Mesothelial cell of epicardium (in vitro differentiated cells): ENCODE measurements around the gene TGFBR3. TPM values are rescaled to one million over a fixed set of nuclear protein-coding genes. Genes with fewer than 3 reads are reported as not detected.

Experiments
- DNase-seq, 2 experiments: peaks; one replicate each; pipeline ENCODE4 v3.0.0; 2021; ENCODE audit warnings: low spot score in 2 of 2; ENCODE audit not compliant: unreplicated experiment in 2 of 2
- H3K27ac Mint-ChIP-seq: 2 replicates; pipeline ENCODE4 v1.8.0; 2021; ENCODE audit warnings: mixed read lengths
- H3K27me3 Mint-ChIP-seq: 2 replicates; pipeline ENCODE4 v1.8.0; 2021; ENCODE audit warnings: low read depth, mixed read lengths
- H3K36me3 Mint-ChIP-seq: 2 replicates; pipeline ENCODE4 v1.8.0; 2021; ENCODE audit warnings: mixed read lengths
- H3K4me1 Mint-ChIP-seq: 2 replicates; pipeline ENCODE4 v1.8.0; 2021; ENCODE audit warnings: mixed read lengths
- H3K4me3 Mint-ChIP-seq: 2 replicates; pipeline ENCODE4 v1.8.0; 2021; ENCODE audit warnings: mild to moderate bottlenecking, moderate library complexity, mixed read lengths
- H3K9me3 Mint-ChIP-seq: 2 replicates; pipeline ENCODE4 v1.8.0; 2021; ENCODE audit warnings: mixed read lengths
- total RNA-seq: library from RNA; stranded (reverse); gene quantifications from 3 replicates; pipeline ENCODE4 v1.2.1, GENCODE V29; 2021
- TF ChIP-seq, protein P1 (sequence below): fragments of 200-600 bp; sonication (generic); IDR thresholded peaks from one replicate; pipeline ENCODE4 v1.5.0; 2021; ENCODE audit warnings: antibody characterized with exemption; ENCODE audit not compliant: unreplicated experiment

The TGFBR3 gene
- total RNA-seq, 1 donor from 2014 or later, result 20.7 TPM

DNA sequence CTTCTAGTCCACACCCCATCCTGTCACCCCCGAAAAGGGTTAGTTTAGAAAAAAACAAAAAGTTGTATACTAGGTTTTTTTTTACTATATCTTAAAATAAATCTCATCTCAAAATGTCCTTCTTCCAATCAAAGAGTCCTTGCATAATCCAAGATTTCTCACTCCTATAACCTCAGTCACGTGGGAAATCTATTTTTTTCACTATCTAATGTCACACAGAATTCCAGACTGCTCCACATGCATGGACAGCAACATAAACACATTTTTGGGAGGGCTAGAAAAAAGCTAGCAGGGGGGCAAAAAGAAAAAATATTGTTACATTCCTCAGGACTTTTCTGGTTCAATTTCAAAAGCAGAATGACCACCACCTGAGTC lies 39.3 kb downstream of the TGFBR3 start:
- Mint-ChIP-seq H3K27me3 (no peaks in the 10 kb centered on the region), H3K9me3 (peaks cover 11% of the 10 kb centered on the region), H3K4me1 (peaks cover 21% of the 10 kb centered on the region), H3K4me3 (no peak overlapping the region), H3K27ac (no peak overlapping the region), H3K36me3 (peaks cover 9% of the 10 kb centered on the region)
- TF ChIP-seq, protein P1, sequence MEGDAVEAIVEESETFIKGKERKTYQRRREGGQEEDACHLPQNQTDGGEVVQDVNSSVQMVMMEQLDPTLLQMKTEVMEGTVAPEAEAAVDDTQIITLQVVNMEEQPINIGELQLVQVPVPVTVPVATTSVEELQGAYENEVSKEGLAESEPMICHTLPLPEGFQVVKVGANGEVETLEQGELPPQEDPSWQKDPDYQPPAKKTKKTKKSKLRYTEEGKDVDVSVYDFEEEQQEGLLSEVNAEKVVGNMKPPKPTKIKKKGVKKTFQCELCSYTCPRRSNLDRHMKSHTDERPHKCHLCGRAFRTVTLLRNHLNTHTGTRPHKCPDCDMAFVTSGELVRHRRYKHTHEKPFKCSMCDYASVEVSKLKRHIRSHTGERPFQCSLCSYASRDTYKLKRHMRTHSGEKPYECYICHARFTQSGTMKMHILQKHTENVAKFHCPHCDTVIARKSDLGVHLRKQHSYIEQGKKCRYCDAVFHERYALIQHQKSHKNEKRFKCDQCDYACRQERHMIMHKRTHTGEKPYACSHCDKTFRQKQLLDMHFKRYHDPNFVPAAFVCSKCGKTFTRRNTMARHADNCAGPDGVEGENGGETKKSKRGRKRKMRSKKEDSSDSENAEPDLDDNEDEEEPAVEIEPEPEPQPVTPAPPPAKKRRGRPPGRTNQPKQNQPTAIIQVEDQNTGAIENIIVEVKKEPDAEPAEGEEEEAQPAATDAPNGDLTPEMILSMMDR, result no peak
- DNase-seq, result no peak

- DNase-seq, result peak in 1 of 2 experiments; percentile 44
- Mint-ChIP-seq H3K27me3 (no peaks in the 10 kb centered on the region), H3K4me1 (peaks cover 18% of the 10 kb centered on the region), H3K9me3 (peaks cover 11% of the 10 kb centered on the region), H3K36me3 (peaks cover 9% of the 10 kb centered on the region), H3K4me3 (no peak overlapping the region), H3K27ac (peak overlapping the region; percentile 36)
- TF ChIP-seq, protein P1, result no peak
Observed at GRCh38 chr1:91846007-91846638, 39.8 kb downstream of the TGFBR3 start.

DNA sequence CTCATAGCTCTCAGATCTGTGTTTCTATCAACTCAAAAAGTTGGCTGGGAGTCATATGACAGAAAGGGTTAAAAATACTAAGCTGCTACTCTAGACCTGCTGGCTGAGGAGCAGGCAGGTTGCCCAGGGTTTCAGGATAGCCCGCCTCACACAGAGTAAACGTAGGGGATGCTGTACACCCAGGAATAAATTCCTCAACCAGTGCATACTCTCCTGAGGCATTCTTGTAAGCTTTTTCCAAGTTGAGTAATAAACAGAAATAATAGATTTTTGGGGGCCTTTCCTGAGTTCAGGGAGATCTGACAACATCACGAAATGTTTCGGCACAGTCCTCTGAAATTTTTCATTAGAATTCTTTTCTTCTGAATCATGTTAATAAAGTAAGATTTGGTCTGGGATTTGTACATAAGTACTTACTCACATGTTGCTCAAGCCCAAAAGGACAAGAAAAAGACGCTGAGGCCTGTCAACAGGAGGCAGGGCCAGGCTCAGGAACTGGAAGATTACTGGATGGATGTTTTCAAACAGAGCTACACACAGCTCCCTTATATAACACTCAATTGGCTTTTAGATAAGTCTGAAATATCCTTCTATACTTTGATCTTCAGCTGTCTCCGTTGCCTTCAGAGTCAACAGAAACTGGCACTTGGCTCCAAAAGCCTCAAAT lies 41.0 kb downstream of the TGFBR3 start:
- no peak for DNase-seq
- H3K27ac Mint-ChIP-seq, result peak overlapping the region; percentile 86
- H3K4me3 Mint-ChIP-seq, result no peak overlapping the region

DNA sequence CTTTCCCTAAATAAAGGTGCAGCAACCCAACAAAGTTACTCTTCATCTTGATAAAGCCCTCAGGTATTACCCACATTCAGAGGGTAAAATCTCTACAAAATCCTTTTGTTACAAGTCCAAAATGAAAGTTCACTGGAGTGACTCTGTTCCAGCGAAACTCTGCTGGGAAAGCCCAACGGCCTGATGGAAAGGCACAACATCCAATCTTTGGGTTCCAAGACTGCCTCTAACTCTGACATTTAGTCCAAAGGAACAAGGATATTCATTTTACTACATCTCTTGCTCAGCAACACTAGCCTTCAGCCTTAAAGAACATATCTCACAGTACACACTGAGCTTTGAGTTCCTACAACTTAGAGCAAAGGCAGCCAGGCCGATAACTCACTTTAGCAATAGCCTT lies 42.1 kb downstream of the TGFBR3 start:
- TF ChIP-seq, protein P1, result no peak
- DNase-seq, result no peak
- H3K4me3 Mint-ChIP-seq, result no peak overlapping the region

More for the DNA sequence above, 41.0 kb downstream of the TGFBR3 start:
- peaks cover 16% of the 10 kb centered on the region for H3K4me1 Mint-ChIP-seq
- peaks cover 9% of the 10 kb centered on the region for H3K36me3 Mint-ChIP-seq
- peaks cover 11% of the 10 kb centered on the region for H3K9me3 Mint-ChIP-seq
- TF ChIP-seq, protein P1, result no peak
- H3K27me3 Mint-ChIP-seq, result no peaks in the 10 kb centered on the region

DNA sequence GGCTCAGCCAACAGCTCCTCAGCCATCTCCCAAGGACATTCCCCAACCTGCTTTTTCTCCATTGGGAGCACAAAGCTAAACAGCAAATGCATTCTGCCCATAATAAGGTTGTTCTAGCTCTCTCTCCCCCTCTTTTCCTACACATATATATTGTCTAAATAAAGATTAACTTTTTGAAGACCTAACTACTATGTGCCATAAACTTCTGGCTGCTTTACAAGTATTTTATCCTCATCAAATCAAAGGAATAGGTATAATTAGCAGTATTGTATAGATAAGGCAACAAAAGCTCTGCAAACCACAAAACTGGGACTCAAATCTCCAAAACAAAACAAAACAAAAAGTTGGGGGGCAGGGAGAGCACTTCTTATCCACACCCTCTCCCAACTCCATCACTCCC lies 43.4 kb downstream of the TGFBR3 start:
- H3K4me1 Mint-ChIP-seq, result peaks cover 16% of the 10 kb centered on the region
- peaks cover 9% of the 10 kb centered on the region for H3K36me3 Mint-ChIP-seq
- DNase-seq, result no peak
- H3K4me3 Mint-ChIP-seq, result no peak overlapping the region
- peaks cover 11% of the 10 kb centered on the region for H3K9me3 Mint-ChIP-seq
- TF ChIP-seq, protein P1, result no peak
- no peaks in the 10 kb centered on the region for H3K27me3 Mint-ChIP-seq
- no peak overlapping the region for H3K27ac Mint-ChIP-seq

More for the DNA sequence above, 42.1 kb downstream of the TGFBR3 start:
- Mint-ChIP-seq H3K9me3 (peaks cover 11% of the 10 kb centered on the region), H3K27me3 (no peaks in the 10 kb centered on the region), H3K27ac (no peak overlapping the region), H3K36me3 (peaks cover 9% of the 10 kb centered on the region), H3K4me1 (peaks cover 16% of the 10 kb centered on the region)
